Body of pancreas (tissue), 4 donors: Measurements from ENCODE around the gene OSER1. TPM values are rescaled to one million over a fixed set of nuclear protein-coding genes. Genes with fewer than 3 reads are reported as not detected.
A peak's percentile ranks its signal among the peaks of the same experiment; 100 is the strongest.

Source experiments
- ATAC-seq: fragments of 150-250 bp; one replicate; pipeline ENCODE4 v1.9.1; 2016
- DNase-seq, 4 donors: peaks; one replicate each; pipeline ENCODE4 v3.0.0-alpha.2; 2019
- H3K27ac ChIP-seq, 4 donors: fragments of 200-600 bp; sonication (generic); 1 replicate in 3 of 4; 2 replicates in 1 of 4; pipeline versions ENCODE4 v1.5.1 to v1.6.1; 2016 to 2019; ENCODE audit warnings: mild to moderate bottlenecking in 1 of 4, mixed read lengths in 1 of 4, moderate library complexity in 1 of 4
- H3K27me3 ChIP-seq, 2 donors: fragments of 200-600 bp; sonication (generic); one replicate each; pipeline ENCODE4 v1.6.0; 2016; ENCODE audit warnings: mild to moderate bottlenecking in 1 of 2
- H3K36me3 ChIP-seq, 2 donors: fragments of 200-600 bp; sonication (generic); replicated peaks in 1 of 2; 2 replicates each; pipeline ENCODE4 v1.5.1; 2016; ENCODE audit warnings: low read depth in 2 of 2; ENCODE audit not compliant: insufficient read depth in 1 of 2
- H3K4me1 ChIP-seq: fragments of 200-600 bp; sonication (generic); one replicate; pipeline ENCODE4 v1.6.0; 2016
- H3K4me3 ChIP-seq, 2 donors: fragments of 200-600 bp; sonication (generic); 1 replicate in 1 of 2; 2 replicates in 1 of 2; pipeline ENCODE4 v1.5.1; 2016 to 2019
- H3K9me3 ChIP-seq, 3 donors: fragments of 200-600 bp; sonication (generic); 1 replicate in 2 of 3; 2 replicates in 1 of 3; pipeline ENCODE4 v1.5.1; 2016
- CTCF ChIP-seq, 7 experiments: fragments of 450-650 bp in 4 of 7; fragments of 200-600 bp in 3 of 7; sonication (generic) in 3 of 7; IDR thresholded peaks; one replicate each; pipeline ENCODE4 v1.5.1; 2016 to 2019; ENCODE audit warnings: antibody characterized with exemption in 7 of 7
- POLR2A ChIP-seq, 3 donors: fragments of 450-650 bp; IDR thresholded peaks; one replicate each; pipeline ENCODE4 v1.6.1; 2016; ENCODE audit warnings: antibody characterized with exemption in 3 of 3, mild to moderate bottlenecking in 2 of 3
- WGBS, 2 donors: methylation state at CpG; one replicate each; pipeline ENCODE4 v1.1.5; 2017; 5-methylcytosine and 5-hydroxymethylcytosine counted together
- intact Hi-C: fragments of 100-400 bp; cut with DNase I; formaldehyde crosslinking; loops from one replicate; pipeline ENCODE4 v1.15.1; 2023
- total RNA-seq, 2 donors: library from RNA; depleted of rRNA; stranded (reverse); fragments of >200 nt; gene quantifications; one replicate each; pipeline ENCODE4 v1.1.0, GENCODE V29; 2016

The OSER1 gene
- total RNA-seq, 2 donors from 2014 or later: 2.0 to 17.1 TPM

- H3K36me3 ChIP-seq: no peaks in the 10 kb centered on the region
- H3K4me3 ChIP-seq: no peak overlapping the region
- DNase-seq: peak in 1 of 4 donors; percentile 18
- peak overlapping the region in 2 of 4 donors; percentile 6 to 11 for H3K27ac ChIP-seq
- 41 to 57% methylated on average over 5 to 8 of the region's 8 CpGs for WGBS, 2 donors
- peaks cover 20% of the 10 kb centered on the region for H3K4me1 ChIP-seq
- no peaks in the 10 kb centered on the region for H3K27me3 ChIP-seq
- peak; percentile 13 for ATAC-seq
- intact Hi-C loops: loop anchor here (5.0 kb wide), 1 partner anchor 71 kb away; no protein-coding TSS in a partner anchor
- TF ChIP-seq CTCF (IDR thresholded peaks at IDR 0.05) (no peak), POLR2A (IDR thresholded peaks at IDR 0.05) (no peak)
- H3K9me3 ChIP-seq: no peaks in the 10 kb centered on the region
Measured at GRCh38 chr20:44187772-44188709, 22.5 kb downstream of the OSER1 start.

GRCh38 chr20:44187054-44187771, 23.4 kb downstream of the OSER1 start, which contains the start of gene JPH2:
Gene JPH2 (minus strand): TSS chr20:44187188. CDS start chr20:44186705, 483 bp downstream.
- intact Hi-C loops: loop anchor here (5.0 kb wide), 1 partner anchor 70 kb away; no protein-coding TSS in a partner anchor

GRCh38 chr20:44186674-44187053, 23.9 kb downstream of the OSER1 start:
- H3K9me3 ChIP-seq: no peaks in the 10 kb centered on the region
- intact Hi-C loops: loop anchor here (5.0 kb wide), 1 partner anchor 69 kb away; no protein-coding TSS in a partner anchor
- no peaks in the 10 kb centered on the region for H3K36me3 ChIP-seq
- H3K4me1 ChIP-seq: peaks cover 20% of the 10 kb centered on the region
- 15 to 18% methylated on average over 9 to 14 of the region's 14 CpGs for WGBS, 2 donors
- H3K27ac ChIP-seq: no peak overlapping the region
- TF ChIP-seq POLR2A (IDR thresholded peaks at IDR 0.05) (no peak), CTCF (IDR thresholded peaks at IDR 0.05) (no peak)
- no peaks in the 10 kb centered on the region for H3K27me3 ChIP-seq
- ATAC-seq: peak; percentile 13
- DNase-seq: peak in 1 of 4 donors; percentile 23
- H3K4me3 ChIP-seq: peak overlapping the region in 1 of 2 donors; percentile 8

More at GRCh38 chr20:44187054-44187771, 23.4 kb downstream of the OSER1 start, which contains the start of gene JPH2:
- no peak for TF ChIP-seq CTCF (IDR thresholded peaks at IDR 0.05)
- TF ChIP-seq POLR2A (IDR thresholded peaks at IDR 0.05): no peak
- peak; percentile 15 to 47 (median 34) for DNase-seq
- H3K4me3 ChIP-seq: peak within 1 kb of the TSS in 1 of 2 donors; percentile 8
- ATAC-seq: peak; percentile 60
- H3K9me3 ChIP-seq: no peaks in the 10 kb centered on the region
- 9 to 12% methylated on average over 13 to 24 of the region's 24 CpGs for WGBS, 2 donors
- H3K4me1 ChIP-seq: peaks cover 20% of the 10 kb centered on the region
- no peaks in the 10 kb centered on the region for H3K36me3 ChIP-seq
- H3K27ac ChIP-seq: peak within 1 kb of the TSS in 2 of 4 donors; percentile 6 to 11
- no peaks in the 10 kb centered on the region for H3K27me3 ChIP-seq

GRCh38 chr20:44186201-44186600, 24.4 kb downstream of the OSER1 start:
- no peak for ATAC-seq
- Histone ChIP-seq H3K36me3 (no peaks in the 10 kb centered on the region), H3K27me3 (no peaks in the 10 kb centered on the region), H3K4me3 (no peak overlapping the region), H3K4me1 (peaks cover 20% of the 10 kb centered on the region), H3K9me3 (no peaks in the 10 kb centered on the region), H3K27ac (no peak overlapping the region)
- TF ChIP-seq CTCF (IDR thresholded peaks at IDR 0.05): no peak
- no peak for TF ChIP-seq POLR2A (IDR thresholded peaks at IDR 0.05)
- WGBS, 2 donors: 91 to 94% methylated on average over 12 to 14 of the region's 14 CpGs
- no peak for DNase-seq
- intact Hi-C loops: loop anchor here (5.0 kb wide), 1 partner anchor 69 kb away; no protein-coding TSS in a partner anchor
